SK-N-SH treated with all-trans-retinoic acid at 6 μM for 48 hours (cell line): Measurements from ENCODE around the gene GTPBP1.

Experiments
- ATAC-seq: fragments of 200-7000 bp; cut with Tn5 transposase; 3 replicates; pipeline ENCODE4 v1.9.1; 2020; ENCODE audit warnings: mild to moderate bottlenecking, moderate library complexity
- BACH2 ChIP-seq: fragments of 250-450 bp; sonication (Bioruptor Pico); IDR thresholded peaks from 2 replicates; pipeline ENCODE4 v1.9.0; 2021; ENCODE audit warnings: mild to moderate bottlenecking, borderline replicate concordance
- CSDC2 ChIP-seq: fragments of 250-450 bp; sonication (Bioruptor Pico); IDR thresholded peaks from 2 replicates; pipeline ENCODE4 v1.5.0; 2020; ENCODE audit warnings: mild to moderate bottlenecking, moderate library complexity
- ESRRG ChIP-seq: fragments of 250-450 bp; sonication (Bioruptor Pico); IDR thresholded peaks from 2 replicates; pipeline ENCODE4 v1.6.1; 2021; ENCODE audit warnings: mild to moderate bottlenecking
- GLIS3 ChIP-seq: fragments of 250-450 bp; sonication (Bioruptor Pico); IDR thresholded peaks from 2 replicates; pipeline ENCODE4 v1.5.0; 2020; ENCODE audit warnings: mild to moderate bottlenecking, moderate library complexity
- ISL1 ChIP-seq: fragments of 250-450 bp; sonication (Bioruptor Pico); IDR thresholded peaks from 2 replicates; pipeline ENCODE4 v2.1.2; 2022; ENCODE audit warnings: mild to moderate bottlenecking, moderate library complexity
- PATZ1 ChIP-seq: fragments of 250-450 bp; sonication (Bioruptor Pico); IDR thresholded peaks from 2 replicates; pipeline ENCODE4 v1.8.0; 2020; ENCODE audit warnings: mild to moderate bottlenecking, moderate library complexity, borderline replicate concordance
- POU6F1 ChIP-seq: fragments of 250-450 bp; sonication (Bioruptor Pico); IDR thresholded peaks from 2 replicates; pipeline ENCODE4 v1.8.0; 2021; ENCODE audit warnings: low read depth, mild to moderate bottlenecking, moderate library complexity, borderline replicate concordance
- PPARA ChIP-seq: fragments of 250-450 bp; sonication (Bioruptor Pico); IDR thresholded peaks from 2 replicates; pipeline ENCODE4 v1.5.0; 2020; ENCODE audit warnings: mild to moderate bottlenecking, borderline replicate concordance
- SNAI2 ChIP-seq: fragments of 250-450 bp; sonication (Bioruptor Pico); IDR thresholded peaks from 2 replicates; pipeline ENCODE4 v1.5.0; 2020; ENCODE audit warnings: mild to moderate bottlenecking, moderate library complexity
- TCF4 ChIP-seq: fragments of 250-450 bp; sonication (Bioruptor Pico); IDR thresholded peaks from 2 replicates; pipeline ENCODE4 v1.8.0; 2021; ENCODE audit warnings: mild to moderate bottlenecking, moderate library complexity, borderline replicate concordance
- TOX ChIP-seq: fragments of 250-450 bp; sonication (Bioruptor Pico); IDR thresholded peaks from 2 replicates; pipeline ENCODE4 v1.8.0; 2021; ENCODE audit warnings: mild to moderate bottlenecking, moderate library complexity, borderline replicate concordance
- TSHZ2 ChIP-seq: fragments of 250-450 bp; sonication (Bioruptor Pico); IDR thresholded peaks from 2 replicates; pipeline ENCODE4 v1.5.0; 2020; ENCODE audit warnings: mild to moderate bottlenecking, moderate library complexity
- ZC3H10 ChIP-seq: fragments of 250-450 bp; sonication (Bioruptor Pico); IDR thresholded peaks from 2 replicates; pipeline ENCODE4 v1.5.1; 2021; ENCODE audit warnings: mild to moderate bottlenecking, moderate library complexity
- ZFP3 ChIP-seq: fragments of 250-450 bp; sonication (Bioruptor Pico); IDR thresholded peaks from 2 replicates; pipeline ENCODE4 v1.5.0; 2020; ENCODE audit warnings: mild to moderate bottlenecking, moderate library complexity
- ZFP30 ChIP-seq: fragments of 450-650 bp; formaldehyde crosslinking; IDR thresholded peaks from 2 replicates; pipeline ENCODE4 v1.5.0; 2022; ENCODE audit warnings: mild to moderate bottlenecking, moderate library complexity
- ZNF565 ChIP-seq: fragments of 450-650 bp; formaldehyde crosslinking; conservative IDR thresholded peaks from 2 replicates; pipeline ENCODE4 v1.5.0; 2020; ENCODE audit warnings: low read depth, mild to moderate bottlenecking, moderate library complexity
- ZNF70 ChIP-seq: fragments of 450-650 bp; formaldehyde crosslinking; IDR thresholded peaks from 2 replicates; pipeline ENCODE4 v1.5.0; 2020; ENCODE audit warnings: mild to moderate bottlenecking, moderate library complexity
- ZNF8 ChIP-seq: fragments of 450-650 bp; formaldehyde crosslinking; IDR thresholded peaks from 2 replicates; pipeline ENCODE4 v1.5.0; 2020; ENCODE audit warnings: mild to moderate bottlenecking, moderate library complexity
- TF ChIP-seq, protein P1 (sequence below): fragments of 250-450 bp; sonication (Bioruptor Pico); IDR thresholded peaks from 2 replicates; pipeline ENCODE4 v1.5.1; 2020; ENCODE audit warnings: low read depth, mild to moderate bottlenecking, moderate library complexity

Gene GTPBP1

DNA sequence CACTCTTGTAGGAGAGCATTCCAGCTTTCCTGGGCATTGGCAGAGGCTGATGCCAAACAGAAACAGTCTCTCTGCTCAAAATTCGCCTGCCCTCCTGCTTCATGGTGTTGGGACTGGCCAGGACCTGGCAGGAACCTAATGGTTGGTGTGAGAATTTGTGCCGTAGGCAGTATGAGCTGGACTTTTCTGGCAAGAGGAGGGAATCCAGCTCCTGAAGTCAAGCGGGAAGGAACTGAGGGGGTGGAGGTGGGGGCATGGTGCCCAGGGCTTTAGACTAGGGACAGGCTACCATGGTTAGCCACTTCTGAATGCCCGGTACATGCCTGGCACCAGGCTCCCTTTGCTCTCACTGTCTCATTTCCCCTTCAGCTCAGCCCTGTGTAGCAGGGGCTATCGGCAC is 30.9 kb upstream of the GTPBP1 start:
- no peak for ATAC-seq
- TF ChIP-seq POU6F1 (no peak), ZFP30 (no peak), ZNF8 (CRISPR knock-in tag) (no peak), TSHZ2 (CRISPR knock-in tag) (no peak), GLIS3 (CRISPR knock-in tag) (no peak)
- TF ChIP-seq, protein P1, sequence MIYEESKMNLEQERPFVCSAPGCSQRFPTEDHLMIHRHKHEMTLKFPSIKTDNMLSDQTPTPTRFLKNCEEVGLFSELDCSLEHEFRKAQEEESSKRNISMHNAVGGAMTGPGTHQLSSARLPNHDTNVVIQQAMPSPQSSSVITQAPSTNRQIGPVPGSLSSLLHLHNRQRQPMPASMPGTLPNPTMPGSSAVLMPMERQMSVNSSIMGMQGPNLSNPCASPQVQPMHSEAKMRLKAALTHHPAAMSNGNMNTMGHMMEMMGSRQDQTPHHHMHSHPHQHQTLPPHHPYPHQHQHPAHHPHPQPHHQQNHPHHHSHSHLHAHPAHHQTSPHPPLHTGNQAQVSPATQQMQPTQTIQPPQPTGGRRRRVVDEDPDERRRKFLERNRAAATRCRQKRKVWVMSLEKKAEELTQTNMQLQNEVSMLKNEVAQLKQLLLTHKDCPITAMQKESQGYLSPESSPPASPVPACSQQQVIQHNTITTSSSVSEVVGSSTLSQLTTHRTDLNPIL (CRISPR knock-in tag): no peak

DNA sequence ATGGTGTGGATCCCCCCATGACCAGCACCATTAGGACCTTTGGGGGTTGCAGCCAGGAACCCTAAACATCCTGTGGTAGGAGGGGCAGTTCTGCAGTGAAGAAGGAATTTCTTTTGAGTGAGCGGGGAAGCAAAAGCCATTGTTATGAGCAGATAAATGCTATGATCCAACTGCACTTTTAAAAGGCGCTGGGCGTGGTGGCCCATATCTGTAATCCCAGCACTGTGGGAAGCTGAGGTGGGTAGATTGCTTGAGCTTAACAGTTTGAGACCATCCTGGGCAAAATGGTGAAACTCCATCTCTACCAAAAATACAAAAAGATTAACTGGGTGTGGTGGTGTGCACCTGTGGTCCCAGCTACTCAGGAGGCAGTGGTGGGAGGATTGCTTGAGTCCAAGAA is 29.9 kb upstream of the GTPBP1 start:
- TF ChIP-seq ZC3H10 (CRISPR knock-in tag): no peak
- no peak for ATAC-seq

DNA sequence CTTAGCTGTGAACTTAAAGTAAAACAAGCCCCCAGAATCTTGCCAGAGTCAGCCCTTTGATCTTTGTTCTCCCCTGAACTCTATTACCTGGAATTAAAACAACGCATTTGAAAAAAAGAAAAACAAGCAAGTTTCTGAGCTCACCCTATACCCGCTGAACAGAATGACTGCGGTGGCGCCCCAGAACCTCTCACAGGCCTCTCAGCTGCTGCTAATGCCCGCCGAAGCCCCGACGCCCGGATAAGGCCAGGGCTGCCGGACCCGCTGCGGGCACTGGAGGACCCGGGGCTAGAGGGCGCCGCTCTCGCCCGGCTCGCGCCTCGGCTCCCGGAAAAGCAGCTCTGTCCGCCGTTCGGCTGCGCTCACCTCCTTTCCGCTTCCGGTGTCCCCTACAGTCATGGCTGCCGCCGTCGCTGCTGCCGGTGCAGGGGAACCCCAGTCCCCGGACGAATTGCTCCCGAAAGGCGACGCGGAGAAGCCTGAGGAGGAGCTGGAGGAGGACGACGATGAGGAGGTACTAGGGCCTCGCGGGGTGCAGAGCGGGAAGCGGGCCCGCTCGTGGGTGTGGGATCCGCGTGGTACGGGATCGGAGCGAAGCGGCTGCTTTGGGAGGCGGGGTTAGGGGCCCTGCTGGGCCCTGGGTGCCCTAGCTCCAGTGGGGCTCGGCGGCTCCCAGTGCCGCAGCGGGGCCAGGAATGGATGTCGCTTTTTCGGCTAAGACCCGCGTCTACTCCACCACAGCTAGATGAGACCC is 24.0 kb upstream of the GTPBP1 start, which contains the start of gene TOMM22:
TSS of gene TOMM22 (plus strand) at position 376 of the 754 bp plus-strand sequence. CDS start at position 398, 22 bp downstream.
- peak; percentile 100 for ATAC-seq
- TF ChIP-seq ZNF565 (CRISPR knock-in tag) (no peak), ZFP3 (CRISPR knock-in tag) (no peak), ZC3H10 (CRISPR knock-in tag) (no peak), TOX (no peak), PPARA (CRISPR knock-in tag) (no peak), POU6F1 (no peak), CSDC2 (CRISPR knock-in tag) (no peak), ISL1 (CRISPR knock-in tag) (no peak), ZNF70 (CRISPR knock-in tag) (no peak)
- TF ChIP-seq, all 23 proteins: peak for 0

GRCh38 chr22:38684895-38685294 is 20.8 kb upstream of the GTPBP1 start:
- no peak for ATAC-seq
- TF ChIP-seq PATZ1: no peak
- TF ChIP-seq ESRRG (CRISPR knock-in tag): no peak
- TF ChIP-seq PPARA (CRISPR knock-in tag): no peak
- no peak for TF ChIP-seq TCF4 (CRISPR knock-in tag)
- TF ChIP-seq BACH2 (CRISPR knock-in tag): no peak
- TF ChIP-seq POU6F1: no peak
- TF ChIP-seq GLIS3 (CRISPR knock-in tag): no peak
- TF ChIP-seq SNAI2: no peak
- no peak for TF ChIP-seq ZFP3 (CRISPR knock-in tag)
- TF ChIP-seq TSHZ2 (CRISPR knock-in tag): no peak
- no peak for TF ChIP-seq TOX
- no peak for TF ChIP-seq ZNF70 (CRISPR knock-in tag)
